Omental fat pad (tissue), 4 donors: ENCODE results near the gene NME4. TPM values are rescaled to one million over a fixed set of nuclear protein-coding genes. Genes with fewer than 3 reads are reported as not detected.
"Not testable (repeated sequence)": the region's sequence is repeated elsewhere in the genome, so short reads cannot be mapped to it uniquely, and the experiment has no call there.

Source experiments
- ATAC-seq: fragments of 150-250 bp; one replicate; pipeline ENCODE4 v1.9.1; 2016; ENCODE audit warnings: mild to moderate bottlenecking, moderate library complexity; ENCODE audit not compliant: low FRiP score
- DNase-seq: peaks from one replicate; pipeline ENCODE4 v3.0.0-alpha.2; 2019; ENCODE audit warnings: low spot score
- CTCF ChIP-seq, 3 donors: fragments of 450-650 bp; IDR thresholded peaks; one replicate each; pipeline ENCODE4 v1.5.1; 2016 to 2017; ENCODE audit warnings: antibody characterized with exemption in 3 of 3, mild to moderate bottlenecking in 3 of 3, moderate library complexity in 2 of 3
- total RNA-seq, 4 donors: library from RNA; depleted of rRNA; stranded (reverse); fragments of >200 nt; gene quantifications; one replicate each; pipeline ENCODE4 v1.1.0, GENCODE V29; 2016

Gene NME4
- total RNA-seq, 4 donors from 2014 or later, result 49.5 to 115 (median 79.3) TPM

GRCh38 chr16:404971-405486 is 8.0 kb downstream of the NME4 start:
- no peak for ATAC-seq
- no peak for DNase-seq
- TF ChIP-seq CTCF (IDR thresholded peaks at IDR 0.05), result no peak

GRCh38 chr16:405548-406506 is 8.8 kb downstream of the NME4 start:
- DNase-seq (no peak), ATAC-seq (no peak)
- no peak for TF ChIP-seq CTCF (IDR thresholded peaks at IDR 0.05)

GRCh38 chr16:407253-407652 is 10.3 kb downstream of the NME4 start:
- TF ChIP-seq CTCF (IDR thresholded peaks at IDR 0.05), result no peak
- ATAC-seq, result no peak
- DNase-seq, result no peak

GRCh38 chr16:410516-411178 is 13.6 kb downstream of the NME4 start:
- DNase-seq (no peak), ATAC-seq (no peak)
- no peak for TF ChIP-seq CTCF (IDR thresholded peaks at IDR 0.05)

GRCh38 chr16:411576-412265 is 14.7 kb downstream of the NME4 start:
- TF ChIP-seq CTCF (IDR thresholded peaks at IDR 0.05), result no peak
- no peak for DNase-seq
- no peak for ATAC-seq

GRCh38 chr16:414395-415169 is 17.6 kb downstream of the NME4 start:
- ATAC-seq (no peak), DNase-seq (no peak)
- TF ChIP-seq CTCF (IDR thresholded peaks at IDR 0.05), result no peak

GRCh38 chr16:415170-415498 is 18.1 kb downstream of the NME4 start:
- not testable (repeated sequence) for ATAC-seq, DNase-seq

GRCh38 chr16:422179-422578 is 25.2 kb downstream of the NME4 start:
- not testable (repeated sequence) for DNase-seq, ATAC-seq
